Stimulated activated CD4-positive, alpha-beta T cell treated with anti-CD3 and anti-CD28 coated beads, Interleukin-1b, Interleukin-23, amount 100 ng/mL, for 48 hours (primary cell): ENCODE results near the gene KANK4.
"Not testable (repeated sequence)": the region's sequence is repeated elsewhere in the genome, so short reads cannot be mapped to it uniquely, and the experiment has no call there.

ENCODE experiments used
- DNase-seq: peaks from one replicate; pipeline ENCODE4 v3.0.0-alpha.2; 2020

Gene KANK4

DNA sequence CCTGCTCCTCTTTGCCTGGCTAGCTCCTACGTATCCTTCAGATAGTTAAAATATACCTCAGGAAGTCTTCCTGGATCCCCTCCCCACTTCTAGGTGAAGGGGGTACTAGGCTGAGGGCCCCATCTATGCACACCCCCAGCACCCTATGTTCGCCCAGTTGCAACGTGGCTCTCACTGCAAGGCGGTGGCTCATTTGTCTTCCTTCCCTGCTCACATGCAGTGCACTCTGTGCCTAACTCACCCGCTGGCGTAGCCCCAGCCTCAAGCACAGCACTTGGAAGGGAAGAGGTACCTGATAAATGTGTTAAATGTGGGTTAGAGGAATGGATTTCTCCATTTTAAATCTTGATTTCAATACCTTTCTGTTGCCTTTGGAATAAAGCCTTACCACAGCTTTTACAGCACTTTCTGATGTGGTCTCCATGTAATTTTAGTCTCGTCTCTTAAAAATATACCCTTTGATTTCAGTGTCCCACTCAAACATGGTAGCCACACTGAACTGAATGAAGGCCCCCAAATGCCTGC is 85.2 kb downstream of the KANK4 start:
- no peak for DNase-seq

DNA sequence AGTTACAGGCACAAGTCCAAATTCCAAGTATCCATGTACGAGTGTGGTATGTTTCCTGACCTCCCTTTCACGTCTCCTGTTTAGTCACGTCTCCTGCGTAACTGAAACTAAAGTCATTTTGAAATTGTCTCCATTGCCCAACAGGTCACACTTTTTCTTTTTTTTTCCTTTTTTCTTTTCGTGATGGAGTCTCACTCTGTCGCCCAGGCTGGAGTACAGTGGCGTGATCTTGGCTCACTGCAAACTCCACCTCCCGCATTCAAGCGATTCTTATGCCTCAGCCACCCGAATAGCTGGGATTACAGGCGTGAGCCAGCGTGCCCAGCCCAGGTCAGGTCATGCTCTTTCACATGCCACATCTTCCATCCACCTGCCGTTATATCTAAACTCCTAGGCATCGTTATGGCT is 86.4 kb downstream of the KANK4 start:
- DNase-seq, result no peak

- no peak for DNase-seq
Measured at GRCh38 chr1:62230718-62231117, 88.5 kb downstream of the KANK4 start.

DNA sequence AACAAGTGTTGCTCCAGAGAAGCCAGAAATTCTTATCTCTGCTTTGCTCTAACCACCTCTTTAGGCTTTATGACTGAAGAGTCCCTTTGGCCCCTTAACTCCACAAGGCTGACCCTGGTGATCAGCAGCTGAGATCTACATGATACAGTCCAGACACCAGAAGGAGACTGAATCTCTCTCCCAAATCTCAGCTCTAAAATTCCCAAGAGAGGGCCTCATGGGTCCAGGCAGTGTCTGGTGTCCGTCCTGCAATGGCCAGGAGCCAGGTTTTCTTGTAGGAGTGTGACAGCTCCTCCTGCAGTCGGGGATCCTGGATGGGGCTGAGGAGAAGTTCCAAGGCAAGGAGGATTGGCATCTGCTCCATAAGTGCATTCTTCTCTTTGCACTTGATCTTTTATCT is 89.3 kb downstream of the KANK4 start:
- DNase-seq, result no peak

GRCh38 chr1:62229468-62229867 is 89.8 kb downstream of the KANK4 start:
- no peak for DNase-seq

GRCh38 chr1:62228883-62229187 is 90.4 kb downstream of the KANK4 start:
- no peak for DNase-seq

GRCh38 chr1:62228136-62228882 is 90.9 kb downstream of the KANK4 start:
- no peak for DNase-seq

DNA sequence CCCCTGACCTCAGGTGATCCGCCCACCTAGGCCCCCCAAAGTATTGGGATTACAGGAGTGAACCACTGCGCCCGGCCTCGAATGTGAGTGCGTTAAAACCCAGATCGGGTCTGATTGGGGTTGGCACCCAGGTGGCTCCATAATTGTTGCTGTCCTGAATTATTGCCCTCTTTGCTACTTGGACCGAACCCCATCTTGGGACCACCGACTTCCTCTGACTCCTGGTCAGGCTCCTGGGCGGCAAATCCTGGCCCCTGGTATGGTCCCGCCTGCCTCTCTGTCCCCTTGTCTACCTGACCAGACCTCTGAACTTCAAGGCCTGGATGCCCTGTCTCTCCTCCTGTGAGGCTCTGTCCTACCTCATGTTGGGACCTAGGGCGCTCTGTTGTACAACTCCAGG is 91.7 kb downstream of the KANK4 start:
- no peak for DNase-seq

- no peak for DNase-seq
Measured at GRCh38 chr1:62224182-62224581, 95.1 kb downstream of the KANK4 start.

DNA sequence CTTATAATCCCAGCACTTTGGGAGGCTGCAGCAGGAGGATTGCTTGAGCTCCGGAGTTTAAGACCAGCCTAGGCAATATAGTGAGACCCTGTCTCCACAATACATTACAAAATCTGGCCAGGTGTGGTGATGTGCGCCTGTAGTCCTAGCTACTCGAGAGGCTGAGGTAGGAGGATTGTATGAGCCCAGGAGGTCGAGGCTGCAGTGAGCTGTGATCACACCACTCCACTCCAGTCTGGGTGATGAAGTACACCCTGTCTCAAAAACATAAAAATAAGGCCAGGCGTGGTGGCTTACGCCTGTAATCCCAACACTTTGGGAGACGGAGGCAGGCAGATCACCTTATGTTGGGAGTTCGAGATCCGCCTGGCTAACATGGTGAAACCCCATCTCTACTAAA is 96.9 kb downstream of the KANK4 start:
- no peak for DNase-seq

GRCh38 chr1:62221171-62221570 is 98.1 kb downstream of the KANK4 start:
- no peak for DNase-seq

- not testable (repeated sequence) for DNase-seq
Measured at GRCh38 chr1:62220456-62220855, 98.8 kb downstream of the KANK4 start.

DNA sequence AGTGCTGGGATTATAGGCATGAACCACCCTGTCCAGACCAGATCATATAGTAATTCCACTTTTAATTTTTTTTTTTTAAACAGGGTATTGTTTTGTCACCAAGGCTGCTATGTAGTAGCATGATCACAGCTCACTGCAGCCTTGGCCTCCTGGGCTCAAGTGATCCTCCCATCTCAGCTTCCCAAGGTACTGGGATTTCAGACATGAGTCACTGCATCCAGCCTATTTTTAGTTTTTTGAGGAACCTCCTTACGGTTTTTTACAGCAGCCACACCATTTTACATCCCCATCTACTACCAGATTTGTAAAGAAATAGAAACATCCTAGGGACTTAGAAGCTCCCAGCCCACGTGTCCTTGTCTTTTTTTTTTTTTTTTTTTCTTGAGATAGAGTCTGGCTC is 100.6 kb downstream of the KANK4 start:
- DNase-seq, result no peak

DNA sequence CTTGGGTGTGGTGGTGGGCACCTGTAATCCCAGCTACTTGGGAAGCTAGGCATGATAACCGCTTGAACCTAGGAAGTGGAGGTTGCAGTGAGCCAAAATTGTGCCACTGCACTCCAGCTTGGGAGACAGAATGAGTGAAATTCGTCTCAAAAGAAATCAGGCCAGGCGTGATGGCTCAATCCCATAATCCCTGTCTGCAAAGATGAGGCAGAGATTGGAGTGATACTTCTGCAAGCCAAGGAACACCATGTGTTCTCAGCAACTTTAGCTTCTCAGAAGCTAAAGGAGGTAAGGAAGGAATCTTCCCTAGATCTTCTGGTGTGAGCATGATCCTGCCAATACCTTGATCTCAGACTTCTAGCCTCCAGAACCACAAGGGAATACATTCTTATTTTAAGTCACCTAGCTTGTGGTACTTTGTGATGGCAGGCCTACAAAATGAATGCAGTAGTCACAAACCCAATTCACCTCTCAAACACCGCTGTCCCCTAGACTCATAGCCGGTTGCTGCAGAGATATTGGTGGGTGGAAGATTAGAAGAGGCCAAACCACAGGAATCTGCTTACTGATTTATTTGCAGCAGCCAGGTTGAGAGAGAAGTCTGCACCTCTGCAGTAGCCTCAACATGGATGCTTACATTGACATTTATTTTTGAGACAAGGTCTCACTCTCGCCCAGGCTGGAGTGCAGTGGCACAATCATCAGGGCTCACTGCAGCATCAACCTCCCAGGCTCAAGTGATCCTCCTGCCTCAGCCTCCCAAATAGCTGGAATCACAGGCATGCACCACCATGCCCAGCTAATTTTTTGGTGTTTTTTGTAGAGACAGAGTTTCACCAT is 105.9 kb downstream of the KANK4 start:
- no peak for DNase-seq

- no peak for DNase-seq
Measured at GRCh38 chr1:62212411-62212810, 106.8 kb downstream of the KANK4 start.

DNA sequence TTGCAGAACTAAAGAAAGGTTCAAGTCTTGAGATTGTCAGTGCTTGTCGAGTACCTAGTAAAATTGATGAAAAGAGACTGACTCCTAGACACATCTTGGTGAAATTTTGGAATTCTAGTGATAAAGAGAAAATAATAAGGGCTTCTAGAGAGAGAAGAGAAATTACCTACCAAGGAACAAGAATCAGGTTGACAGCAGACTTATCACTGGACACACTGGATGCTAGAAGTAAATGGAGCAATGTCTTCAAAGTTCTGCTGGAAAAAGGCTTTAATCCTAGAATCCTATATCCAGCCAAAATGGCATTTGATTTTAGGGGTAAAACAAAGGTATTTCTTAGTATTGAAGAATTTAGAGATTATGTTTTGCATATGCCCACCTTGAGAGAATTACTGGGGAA is 108.3 kb downstream of the KANK4 start:
- no peak for DNase-seq

- DNase-seq, result no peak
Measured at GRCh38 chr1:62209931-62210595, 109.2 kb downstream of the KANK4 start.

GRCh38 chr1:62208970-62209369 is 110.3 kb downstream of the KANK4 start:
- no peak for DNase-seq

- DNase-seq, result no peak
Measured at GRCh38 chr1:62208087-62208486, 111.1 kb downstream of the KANK4 start.

DNA sequence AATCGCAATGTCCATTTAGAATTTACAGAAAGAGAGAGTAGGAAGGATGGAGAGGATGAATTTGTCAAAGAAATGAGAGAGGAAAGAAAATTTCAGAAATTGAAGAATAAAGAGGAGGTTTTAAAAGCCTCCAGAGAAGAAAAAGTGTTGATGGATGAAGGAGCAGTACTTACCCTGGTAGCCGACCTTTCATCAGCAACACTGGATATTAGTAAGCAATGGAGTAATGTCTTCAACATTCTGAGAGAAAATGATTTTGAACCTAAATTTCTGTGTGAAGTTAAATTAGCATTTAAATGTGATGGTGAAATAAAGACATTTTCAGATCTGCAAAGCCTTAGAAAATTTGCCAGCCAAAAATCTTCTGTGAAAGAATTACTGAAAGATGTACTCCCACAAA is 112.0 kb downstream of the KANK4 start:
- DNase-seq, result no peak

DNA sequence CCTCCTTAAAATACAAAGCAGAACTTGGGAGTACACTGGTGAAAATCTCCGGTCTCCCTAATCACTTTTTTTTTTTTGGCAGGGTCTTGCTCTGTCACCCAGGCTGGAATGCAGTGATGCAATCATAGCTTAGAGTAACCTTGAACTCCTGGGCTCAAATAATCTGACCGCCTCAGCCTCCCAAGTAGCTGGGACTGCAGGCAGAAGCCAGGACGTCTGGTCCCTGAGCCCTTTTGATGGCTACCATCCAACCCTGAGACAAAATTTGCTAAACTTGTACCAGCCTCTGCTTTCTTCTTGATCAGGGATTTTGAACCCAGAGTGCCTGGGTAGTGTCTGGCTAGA is 120.5 kb downstream of the KANK4 start:
- no peak for DNase-seq

DNA sequence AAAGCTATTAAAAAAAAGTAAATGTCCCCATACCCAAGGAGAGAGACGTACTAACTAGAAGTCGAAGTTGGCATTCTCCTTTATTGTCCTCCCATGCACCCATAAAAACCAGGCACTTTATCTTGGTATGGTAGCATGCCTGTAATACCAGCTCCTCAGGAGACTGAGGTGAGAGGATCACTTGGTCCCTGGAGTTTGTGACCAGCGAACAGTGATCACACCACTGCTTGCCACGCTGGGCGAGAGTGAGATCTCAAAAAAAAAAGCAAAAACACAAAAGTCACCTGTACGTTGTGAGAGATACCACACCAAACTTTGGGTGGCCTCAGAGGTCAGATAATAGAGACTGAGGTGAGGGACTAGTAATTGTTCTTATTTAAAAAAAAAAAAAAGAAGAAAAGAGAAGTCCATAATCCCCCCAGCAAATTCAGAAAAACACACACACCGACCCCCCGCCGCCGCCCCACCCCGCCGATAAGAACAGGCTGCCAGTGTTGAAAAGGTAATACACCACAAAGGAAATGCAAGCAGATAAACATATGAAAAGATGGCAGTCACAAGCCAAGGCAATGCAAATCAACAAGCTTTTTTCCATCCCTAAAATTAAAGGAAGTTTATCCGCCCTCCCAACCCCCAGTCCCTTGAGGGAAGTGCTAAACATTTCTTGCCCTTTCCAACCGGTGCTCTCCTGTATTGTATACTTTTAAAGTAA is 121.0 kb downstream of the KANK4 start:
- no peak for DNase-seq

DNA sequence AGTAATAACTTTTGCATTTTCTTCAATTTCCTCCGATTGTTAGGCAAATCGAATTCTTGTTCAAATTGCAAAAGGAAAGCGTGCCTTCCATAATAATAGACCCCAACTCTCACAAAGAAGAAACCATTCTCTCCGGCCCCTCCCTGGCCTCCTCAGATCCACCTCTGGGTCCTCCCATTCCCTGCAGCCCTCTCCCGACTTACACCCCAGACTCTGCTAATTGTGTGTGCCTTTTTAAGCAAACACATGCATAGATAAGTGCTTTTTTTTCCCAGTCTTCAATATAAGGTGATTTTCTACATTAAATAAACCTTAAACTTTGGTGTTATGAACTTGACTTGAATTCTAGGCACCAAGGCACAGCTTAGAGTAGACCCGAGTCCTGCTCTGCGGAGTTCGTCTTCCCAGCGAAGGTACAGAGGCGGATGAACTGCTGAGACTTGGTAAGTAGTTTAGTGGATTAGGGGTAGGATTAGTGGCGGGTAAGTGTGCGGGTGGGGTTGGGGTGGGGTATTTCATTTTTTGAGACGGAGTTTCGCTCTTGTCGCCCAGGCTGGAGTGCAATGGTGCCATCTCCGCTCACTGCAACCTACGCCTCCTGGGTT is 123.0 kb downstream of the KANK4 start:
- DNase-seq, result no peak
